ENCODE results near the gene DOLPP1. TPM values are rescaled to one million over a fixed set of nuclear protein-coding genes. Genes with fewer than 3 reads are reported as not detected.

Gene DOLPP1
- total and polyA plus RNA-seq, 8 donors: 4.2 to 10.5 (median 6.7) TPM

GRCh38 chr9:129098328-129098727 lies 17.4 kb downstream of the DOLPP1 start:
- WGBS, 2 donors: 96 to 100% methylated on average over 11 of the region's 11 CpGs

DNA sequence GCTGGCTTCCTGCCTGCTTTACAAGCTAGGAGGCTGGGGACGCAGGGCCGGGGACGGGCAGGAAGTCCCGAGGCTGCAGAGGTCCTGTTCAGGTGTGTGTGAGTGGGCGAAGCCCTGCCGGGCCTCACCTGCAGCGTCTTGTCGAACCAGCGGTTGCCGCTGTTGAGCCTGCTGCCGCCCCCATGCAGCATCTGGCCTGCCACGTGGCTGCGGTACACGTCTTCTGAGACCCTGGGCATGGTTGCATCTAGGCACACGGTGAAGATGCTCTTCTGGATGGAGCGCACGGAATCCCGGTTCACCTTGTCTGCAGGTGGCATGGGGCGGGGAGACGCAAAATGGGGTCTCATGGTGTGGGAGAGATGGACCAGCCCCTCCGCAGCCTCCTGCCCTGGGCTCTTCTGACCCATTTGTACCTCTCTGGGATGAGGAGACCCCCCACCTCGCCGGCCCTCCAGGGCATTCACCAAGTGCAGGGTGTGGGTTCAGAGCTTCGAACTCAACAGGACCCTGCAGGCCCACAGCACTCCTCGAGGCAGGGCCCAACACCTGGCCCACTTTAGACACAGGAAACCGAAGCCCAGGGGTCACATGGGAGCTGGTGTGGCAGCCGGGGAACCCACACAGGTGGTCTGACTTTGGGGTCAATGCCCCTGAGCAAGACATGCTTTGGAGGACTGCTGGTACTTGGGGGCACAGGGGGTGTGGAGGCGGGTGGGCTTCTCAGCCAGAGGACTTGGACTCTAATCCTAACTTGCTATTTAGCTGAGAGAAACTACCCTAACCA lies 19.7 kb downstream of the DOLPP1 start:
- Histone ChIP-seq H3K4me3 (no peak overlapping the region), H3K27ac (no peak overlapping the region), H3K4me1 (peaks cover 18 to 39% (median 30%) of the 10 kb centered on the region in 3 donors), H3K36me3 (peaks cover 0 to 26% (median 3%) of the 10 kb centered on the region in 3 donors), H3K9me3 (no peaks in the 10 kb centered on the region), H3K27me3 (no peaks in the 10 kb centered on the region)
- intact Hi-C loops (cut with DNase I): no loop called here
- 81% methylated on average over 28 of the region's 28 CpGs for WGBS, 2 donors
- no peak for TF ChIP-seq CTCF (IDR thresholded peaks at IDR 0.05)
- FAIRE-seq: no peak
- ATAC-seq: no peak
- DNase-seq: peak in 1 of 6 donors; percentile 53

More at GRCh38 chr9:129098328-129098727, 17.4 kb downstream of the DOLPP1 start:
- Histone ChIP-seq H3K4me1 (peaks cover 34 to 46% (median 41%) of the 10 kb centered on the region in 3 donors), H3K27ac (no peak overlapping the region), H3K27me3 (no peaks in the 10 kb centered on the region), H3K36me3 (peaks cover 0 to 30% (median 3%) of the 10 kb centered on the region in 3 donors), H3K4me3 (no peak overlapping the region), H3K9me3 (no peaks in the 10 kb centered on the region)
- no peak for FAIRE-seq
- no peak for DNase-seq
- TF ChIP-seq CTCF (IDR thresholded peaks at IDR 0.05): no peak
- ATAC-seq: no peak
- intact Hi-C loops (cut with DNase I): no loop called here

DNA sequence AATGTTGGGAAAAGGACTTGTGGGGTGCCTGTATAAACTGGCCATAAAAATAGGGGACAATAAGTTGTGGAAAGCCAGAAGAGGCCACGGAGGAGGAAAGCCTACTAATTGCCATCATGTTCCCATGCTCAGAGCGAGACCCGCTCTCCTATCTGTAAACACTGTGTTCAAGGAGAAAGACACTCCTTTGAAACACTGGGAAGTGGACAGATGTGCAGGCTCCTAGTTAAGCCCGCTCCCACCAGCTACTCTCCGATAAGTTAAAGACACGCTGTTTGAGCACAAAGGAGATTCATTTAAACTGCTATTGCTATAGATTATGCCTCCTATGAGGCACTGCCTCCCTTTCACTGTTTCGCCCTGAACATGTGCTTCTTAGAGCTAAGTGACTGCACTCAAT lies 20.4 kb downstream of the DOLPP1 start:
- FAIRE-seq: no peak
- Histone ChIP-seq H3K9me3 (no peaks in the 10 kb centered on the region), H3K4me3 (no peak overlapping the region), H3K36me3 (peaks cover 0 to 19% (median 0%) of the 10 kb centered on the region in 3 donors), H3K27ac (peak overlapping the region in 3 of 4 donors; percentile 35 to 50 (median 38)), H3K27me3 (no peaks in the 10 kb centered on the region), H3K4me1 (peaks cover 17 to 40% (median 29%) of the 10 kb centered on the region in 3 donors)
- intact Hi-C loops (cut with DNase I): no loop called here
- DNase-seq: peak in 1 of 6 donors; percentile 51
- TF ChIP-seq CTCF (IDR thresholded peaks at IDR 0.05): no peak
- ATAC-seq: peak in 2 of 4 donors; percentile 17 to 40
- 38 to 41% methylated on average over 7 of the region's 7 CpGs for WGBS, 2 donors

DNA sequence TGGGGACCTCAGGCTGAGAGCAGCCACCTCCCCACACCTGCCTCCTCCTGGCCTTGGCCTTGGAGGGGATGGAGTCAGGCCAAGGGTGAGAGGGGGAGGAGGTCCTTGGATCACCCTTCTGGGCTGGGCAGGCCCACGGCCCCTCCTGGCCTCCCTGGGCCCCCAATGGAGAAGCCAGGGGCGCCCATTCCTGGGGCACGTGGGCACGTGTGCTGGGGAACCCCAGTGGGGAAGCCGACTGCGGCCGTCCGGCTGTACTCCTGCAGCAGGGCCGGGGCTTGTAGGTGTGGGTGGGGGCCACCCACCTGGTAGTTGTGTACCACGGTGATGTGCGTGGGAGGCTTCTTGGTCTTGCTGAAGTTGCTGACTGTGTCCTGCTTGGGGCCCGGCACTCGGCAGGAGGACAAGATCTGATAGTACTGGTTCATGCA lies 21.2 kb downstream of the DOLPP1 start:
- peak in 4 of 6 donors; percentile 47 to 82 (median 56) for DNase-seq
- FAIRE-seq: no peak
- peaks cover 17 to 42% (median 34%) of the 10 kb centered on the region in 3 donors for H3K4me1 ChIP-seq
- H3K27ac ChIP-seq: peak overlapping the region in 3 of 4 donors; percentile 35 to 50 (median 38)
- peak; percentile 15 to 53 (median 37) for ATAC-seq
- WGBS, 2 donors: 55 to 66% methylated on average over 13 of the region's 13 CpGs
- no peak overlapping the region for H3K4me3 ChIP-seq
- TF ChIP-seq CTCF (IDR thresholded peaks at IDR 0.05): no peak
- H3K9me3 ChIP-seq: no peaks in the 10 kb centered on the region
- H3K27me3 ChIP-seq: no peaks in the 10 kb centered on the region
- intact Hi-C loops (cut with DNase I): no loop called here
- H3K36me3 ChIP-seq: peaks cover 0 to 13% (median 0%) of the 10 kb centered on the region in 3 donors

Data from pancreas (tissue), 10 donors.